MG63 (cell line): Measurements from ENCODE around the gene ARID1B. TPM values are rescaled to one million over a fixed set of nuclear protein-coding genes. Genes with fewer than 3 reads are reported as not detected.

Experiments
- DNase-seq: peaks from one replicate; pipeline ENCODE4 v3.0.0-alpha.2; 2020
- H3K27me3 ChIP-seq: fragments of 250-450 bp; sonication (Bioruptor Pico); 2 replicates; pipeline ENCODE4 v1.5.1; 2020; ENCODE audit warnings: mild to moderate bottlenecking, moderate library complexity
- H3K36me3 ChIP-seq: fragments of 250-450 bp; sonication (Bioruptor Pico); 2 replicates; pipeline ENCODE4 v1.5.1; 2020; ENCODE audit warnings: mild to moderate bottlenecking, moderate library complexity
- H3K4me3 ChIP-seq: fragments of 250-450 bp; sonication (Bioruptor Pico); 2 replicates; pipeline ENCODE4 v1.5.1; 2020; ENCODE audit warnings: mild to moderate bottlenecking, moderate library complexity
- H3K9me3 ChIP-seq: fragments of 250-450 bp; sonication (Bioruptor Pico); 2 replicates; pipeline ENCODE4 v1.5.1; 2020; ENCODE audit warnings: mild to moderate bottlenecking, moderate library complexity
- total RNA-seq: library from RNA; depleted of rRNA; stranded (reverse); fragments of >200 nt; shearing (Covaris generic); gene quantifications from 2 replicates; pipeline ENCODE4 v1.2.3, GENCODE V29; 2014; ENCODE audit warnings: low replicate concordance

Gene ARID1B
- total RNA-seq, 1 experiment from 2014 or later, result 9.9 TPM

DNA sequence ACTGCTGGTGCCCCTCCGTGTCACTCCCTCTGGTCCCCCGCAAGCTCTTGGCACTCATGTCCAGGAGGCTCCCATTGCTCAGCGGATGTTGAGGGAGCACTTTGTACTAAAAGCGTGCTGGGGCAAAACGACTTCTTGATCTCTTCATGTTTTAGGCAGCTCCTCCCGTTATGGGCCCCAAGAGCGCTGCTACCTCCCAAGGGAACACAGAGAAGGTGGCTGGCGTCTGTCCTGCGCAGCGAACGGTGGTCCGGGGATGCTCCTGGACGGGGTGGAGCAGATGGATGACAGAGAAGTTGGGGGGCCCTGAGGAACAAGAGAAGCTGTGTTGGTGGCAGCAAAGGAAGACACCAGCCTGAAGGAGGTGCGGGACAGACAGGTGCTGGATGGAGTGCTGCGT, 446.3 kb downstream of the ARID1B start:
- no peak for DNase-seq
- H3K27me3 ChIP-seq, result no peaks in the 10 kb centered on the region

GRCh38 chr6:157224178-157224950, 447.2 kb downstream of the ARID1B start:
- no peaks in the 10 kb centered on the region for H3K27me3 ChIP-seq

More for the DNA sequence above, 446.3 kb downstream of the ARID1B start:
- Histone ChIP-seq H3K36me3 (no peaks in the 10 kb centered on the region), H3K4me3 (no peak overlapping the region), H3K9me3 (no peaks in the 10 kb centered on the region)

GRCh38 chr6:157224951-157225574, 447.9 kb downstream of the ARID1B start:
- no peak overlapping the region for H3K4me3 ChIP-seq

More at GRCh38 chr6:157224178-157224950, 447.2 kb downstream of the ARID1B start:
- no peak overlapping the region for H3K4me3 ChIP-seq
- H3K9me3 ChIP-seq, result no peaks in the 10 kb centered on the region
- no peaks in the 10 kb centered on the region for H3K36me3 ChIP-seq
- DNase-seq, result no peak

GRCh38 chr6:157225575-157225995, 448.4 kb downstream of the ARID1B start:
- no peak overlapping the region for H3K4me3 ChIP-seq
- H3K27me3 ChIP-seq, result no peaks in the 10 kb centered on the region
- H3K36me3 ChIP-seq, result no peaks in the 10 kb centered on the region
- H3K9me3 ChIP-seq, result no peaks in the 10 kb centered on the region
- DNase-seq, result no peak

More at GRCh38 chr6:157224951-157225574, 447.9 kb downstream of the ARID1B start:
- DNase-seq, result no peak
- Histone ChIP-seq H3K36me3 (no peaks in the 10 kb centered on the region), H3K9me3 (no peaks in the 10 kb centered on the region), H3K27me3 (no peaks in the 10 kb centered on the region)

GRCh38 chr6:157226026-157226625, 448.9 kb downstream of the ARID1B start:
- no peaks in the 10 kb centered on the region for H3K27me3 ChIP-seq
- no peak overlapping the region for H3K4me3 ChIP-seq
- DNase-seq, result no peak
- no peaks in the 10 kb centered on the region for H3K9me3 ChIP-seq
- no peaks in the 10 kb centered on the region for H3K36me3 ChIP-seq

DNA sequence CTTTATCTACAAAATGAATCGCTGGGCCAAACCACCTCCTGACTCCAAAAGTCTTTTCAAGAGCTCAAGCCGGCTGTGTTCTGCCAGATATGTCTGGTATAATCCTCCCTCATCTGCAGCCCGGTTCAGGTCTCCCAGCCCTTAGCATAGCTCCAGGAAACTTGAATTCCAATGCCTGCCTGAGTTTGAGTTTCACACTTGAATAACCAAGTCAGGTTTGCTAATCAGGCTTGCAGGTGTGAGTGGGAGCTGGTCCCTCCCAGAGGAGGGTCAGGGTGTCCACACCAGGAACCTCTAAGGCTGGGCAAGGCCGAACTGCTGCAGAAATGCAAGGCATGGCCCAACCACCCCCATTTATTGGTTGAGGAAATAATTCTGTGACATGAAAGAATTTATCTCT, 449.6 kb downstream of the ARID1B start:
- H3K4me3 ChIP-seq, result no peak overlapping the region
- H3K36me3 ChIP-seq, result no peaks in the 10 kb centered on the region
- DNase-seq, result no peak
- no peaks in the 10 kb centered on the region for H3K27me3 ChIP-seq
- no peaks in the 10 kb centered on the region for H3K9me3 ChIP-seq

- DNase-seq, result no peak
- H3K27me3 ChIP-seq, result no peaks in the 10 kb centered on the region
- H3K4me3 ChIP-seq, result no peak overlapping the region
- H3K36me3 ChIP-seq, result no peaks in the 10 kb centered on the region
- no peaks in the 10 kb centered on the region for H3K9me3 ChIP-seq
Measured at GRCh38 chr6:157227202-157228166, 450.3 kb downstream of the ARID1B start.

- no peak for DNase-seq
Measured at GRCh38 chr6:157228426-157229131, 451.4 kb downstream of the ARID1B start.

DNA sequence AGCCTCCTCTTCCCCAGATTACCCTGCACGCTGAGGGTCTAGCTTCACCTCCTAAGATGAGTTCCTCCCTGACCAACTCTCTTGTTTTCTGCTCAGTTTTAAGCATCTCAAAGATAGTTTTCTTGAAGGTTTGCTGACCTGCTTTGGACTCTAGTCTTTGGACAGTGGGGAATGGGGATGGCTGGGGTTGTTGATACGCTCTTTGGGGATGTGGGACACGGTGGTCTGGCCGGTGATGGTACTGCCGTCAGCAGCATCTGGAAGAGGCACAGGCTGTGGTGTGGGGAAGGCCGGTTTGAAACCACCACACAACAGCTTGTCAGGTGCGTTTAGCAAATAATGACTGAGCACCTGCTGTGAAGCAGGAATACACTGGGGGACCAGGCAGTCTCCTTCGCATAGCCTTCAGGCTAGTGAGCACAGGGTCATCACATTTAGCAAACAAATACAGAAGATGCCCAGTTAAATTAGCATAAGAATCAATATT, 452.0 kb downstream of the ARID1B start:
- H3K9me3 ChIP-seq, result no peaks in the 10 kb centered on the region
- no peaks in the 10 kb centered on the region for H3K36me3 ChIP-seq
- DNase-seq, result no peak
- no peak overlapping the region for H3K4me3 ChIP-seq
- no peaks in the 10 kb centered on the region for H3K27me3 ChIP-seq

More at GRCh38 chr6:157228426-157229131, 451.4 kb downstream of the ARID1B start:
- Histone ChIP-seq H3K9me3 (no peaks in the 10 kb centered on the region), H3K36me3 (no peaks in the 10 kb centered on the region), H3K4me3 (no peak overlapping the region), H3K27me3 (no peaks in the 10 kb centered on the region)

- Histone ChIP-seq H3K27me3 (no peaks in the 10 kb centered on the region), H3K4me3 (no peak overlapping the region), H3K36me3 (no peaks in the 10 kb centered on the region), H3K9me3 (no peaks in the 10 kb centered on the region)
- no peak for DNase-seq
Measured at GRCh38 chr6:157229713-157230112, 452.5 kb downstream of the ARID1B start.

GRCh38 chr6:157230910-157231309, 453.7 kb downstream of the ARID1B start:
- H3K9me3 ChIP-seq, result no peaks in the 10 kb centered on the region
- H3K4me3 ChIP-seq, result no peak overlapping the region
- H3K27me3 ChIP-seq, result no peaks in the 10 kb centered on the region

DNA sequence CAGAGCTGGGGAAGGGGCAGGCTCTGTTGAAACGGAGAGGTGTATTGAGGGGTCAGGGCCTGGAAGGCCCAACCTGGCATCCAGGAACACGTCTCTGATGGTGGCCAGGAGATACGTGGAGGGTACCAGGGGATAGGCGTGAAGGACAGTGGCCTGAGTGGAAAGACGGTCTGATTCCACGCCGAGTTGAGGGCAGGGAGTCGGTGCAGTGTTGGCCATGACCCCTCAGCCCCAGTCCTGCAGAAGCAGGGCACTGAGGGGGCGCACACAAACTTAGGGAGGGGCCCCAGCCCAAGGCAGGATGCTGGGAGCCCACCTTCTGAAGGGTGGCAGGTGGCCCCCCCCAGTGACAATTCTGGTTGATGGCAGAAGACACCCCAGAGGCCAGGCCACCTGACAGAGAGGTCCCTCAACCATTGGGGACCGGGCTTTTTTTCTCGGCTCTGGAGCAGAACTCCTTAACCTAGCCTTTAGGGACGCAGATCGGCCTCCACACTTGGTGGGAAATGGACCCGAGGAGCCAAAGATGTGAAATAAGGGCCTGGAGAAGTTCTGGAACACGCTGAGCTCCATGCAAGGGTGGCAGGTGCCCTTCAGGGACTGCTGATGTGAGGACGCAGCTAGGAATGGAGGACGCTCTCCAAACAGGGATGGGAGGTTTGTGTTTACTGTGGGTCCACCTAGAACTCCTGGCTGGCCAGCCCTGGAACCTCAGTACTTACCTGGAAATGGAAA, 455.1 kb downstream of the ARID1B start:
- no peak for DNase-seq
- Histone ChIP-seq H3K27me3 (no peaks in the 10 kb centered on the region), H3K9me3 (no peaks in the 10 kb centered on the region), H3K36me3 (no peaks in the 10 kb centered on the region), H3K4me3 (no peak overlapping the region)

More at GRCh38 chr6:157230910-157231309, 453.7 kb downstream of the ARID1B start:
- H3K36me3 ChIP-seq, result no peaks in the 10 kb centered on the region
- DNase-seq, result no peak

DNA sequence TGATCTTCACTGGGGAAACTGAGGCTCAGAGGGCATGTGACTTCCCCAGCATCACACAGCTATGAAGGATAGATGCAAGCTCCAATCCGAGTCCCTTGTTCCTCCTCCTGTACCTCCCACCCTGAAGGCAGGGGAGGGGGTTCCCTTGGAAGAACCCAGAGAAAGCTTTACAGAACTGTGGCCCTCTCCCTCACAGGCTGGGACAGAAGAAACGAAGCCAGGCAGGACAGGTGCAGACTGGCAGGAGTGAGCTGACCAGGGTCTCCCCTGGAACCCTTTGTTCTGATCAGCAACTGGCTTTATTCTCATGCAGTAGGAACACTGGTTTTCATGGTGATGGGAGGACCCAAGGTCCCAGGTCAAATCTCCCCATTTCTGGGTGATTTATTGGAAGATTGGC, 456.0 kb downstream of the ARID1B start:
- Histone ChIP-seq H3K27me3 (no peaks in the 10 kb centered on the region), H3K36me3 (no peaks in the 10 kb centered on the region), H3K4me3 (no peak overlapping the region), H3K9me3 (no peaks in the 10 kb centered on the region)
- DNase-seq, result no peak

GRCh38 chr6:157233686-157234085, 456.5 kb downstream of the ARID1B start:
- Histone ChIP-seq H3K36me3 (no peaks in the 10 kb centered on the region), H3K4me3 (no peak overlapping the region), H3K27me3 (no peaks in the 10 kb centered on the region), H3K9me3 (no peaks in the 10 kb centered on the region)
- DNase-seq, result no peak

DNA sequence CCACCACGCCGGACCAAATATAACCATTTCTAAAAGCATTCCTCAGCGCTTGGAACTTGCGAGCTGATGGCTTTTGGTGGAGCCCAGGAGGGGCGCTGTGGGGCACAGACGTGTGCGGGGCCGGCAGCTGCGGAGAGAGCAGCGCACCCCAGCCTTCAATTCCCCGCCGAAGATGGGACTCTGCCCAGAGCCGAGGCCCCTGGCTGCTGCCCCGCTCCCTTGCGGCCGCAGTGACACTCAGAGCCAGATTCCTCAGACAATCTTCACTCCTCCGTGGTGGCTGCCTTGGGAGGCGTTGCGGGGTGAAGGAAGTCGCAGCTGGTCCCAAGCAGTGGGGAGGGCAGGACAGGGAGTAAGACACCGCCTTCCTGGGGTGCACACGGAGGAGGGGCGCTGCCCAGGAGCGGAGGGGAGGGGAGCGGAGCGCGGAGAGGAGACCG, 458.4 kb downstream of the ARID1B start:
- no peaks in the 10 kb centered on the region for H3K9me3 ChIP-seq
- no peak overlapping the region for H3K4me3 ChIP-seq
- peak; percentile 25 for DNase-seq
- H3K36me3 ChIP-seq, result no peaks in the 10 kb centered on the region
- no peaks in the 10 kb centered on the region for H3K27me3 ChIP-seq
